ENCODE data around the gene IFNA4.

DNA sequence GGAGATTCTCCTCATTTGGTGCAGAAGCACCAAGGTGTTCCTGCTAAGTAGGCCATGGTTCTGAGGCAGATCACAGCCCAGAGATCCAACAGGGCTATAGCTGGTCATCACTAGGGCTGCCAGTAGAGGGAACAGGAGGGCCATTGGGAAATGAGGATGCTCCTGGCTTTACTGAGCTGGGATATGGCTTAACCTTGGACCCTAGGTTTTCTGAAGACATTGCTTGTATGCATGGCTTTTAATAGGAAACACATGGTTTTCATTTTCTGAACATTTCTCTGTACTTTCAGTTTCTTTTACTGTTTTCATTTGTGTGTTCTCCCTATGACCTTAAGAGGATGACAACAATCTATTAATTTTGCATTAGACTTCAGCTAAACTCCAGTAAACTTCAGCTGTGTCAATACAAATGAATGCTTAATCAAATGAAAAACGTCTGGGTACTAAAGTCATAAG, 45.9 kb downstream of the IFNA4 start, which contains the start of gene IFNW1:
- TF ChIP-seq, protein P1, sequence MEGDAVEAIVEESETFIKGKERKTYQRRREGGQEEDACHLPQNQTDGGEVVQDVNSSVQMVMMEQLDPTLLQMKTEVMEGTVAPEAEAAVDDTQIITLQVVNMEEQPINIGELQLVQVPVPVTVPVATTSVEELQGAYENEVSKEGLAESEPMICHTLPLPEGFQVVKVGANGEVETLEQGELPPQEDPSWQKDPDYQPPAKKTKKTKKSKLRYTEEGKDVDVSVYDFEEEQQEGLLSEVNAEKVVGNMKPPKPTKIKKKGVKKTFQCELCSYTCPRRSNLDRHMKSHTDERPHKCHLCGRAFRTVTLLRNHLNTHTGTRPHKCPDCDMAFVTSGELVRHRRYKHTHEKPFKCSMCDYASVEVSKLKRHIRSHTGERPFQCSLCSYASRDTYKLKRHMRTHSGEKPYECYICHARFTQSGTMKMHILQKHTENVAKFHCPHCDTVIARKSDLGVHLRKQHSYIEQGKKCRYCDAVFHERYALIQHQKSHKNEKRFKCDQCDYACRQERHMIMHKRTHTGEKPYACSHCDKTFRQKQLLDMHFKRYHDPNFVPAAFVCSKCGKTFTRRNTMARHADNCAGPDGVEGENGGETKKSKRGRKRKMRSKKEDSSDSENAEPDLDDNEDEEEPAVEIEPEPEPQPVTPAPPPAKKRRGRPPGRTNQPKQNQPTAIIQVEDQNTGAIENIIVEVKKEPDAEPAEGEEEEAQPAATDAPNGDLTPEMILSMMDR (IDR thresholded peaks at IDR 0.05), result no peak
- no peak for TF ChIP-seq POLR2A (IDR thresholded peaks at IDR 0.05)

All from body of pancreas (tissue), 4 donors.